CD8-positive, alpha-beta memory T cell (primary cell): ENCODE measurements around the gene AREL1. TPM values are rescaled to one million over a fixed set of nuclear protein-coding genes. Genes with fewer than 3 reads are reported as not detected.

Experiments used
- CTCF ChIA-PET: fragments of 350-600 bp; sonication (Branson Sonifier 250); formaldehyde crosslinking; loops from one replicate; lab custom pipeline; 2021; ENCODE audit warnings: antibody characterized with exemption; lab: Charles Lee
- POLR2A ChIA-PET: fragments of 350-600 bp; sonication (Branson Sonifier 250); formaldehyde crosslinking; loops from one replicate; lab custom pipeline; 2021; ENCODE audit warnings: antibody characterized with exemption; lab: Charles Lee
- DNase-seq, 5 donors: peaks; one replicate each; pipeline versions ENCODE4 v3.0.0 to v3.0.0-alpha.2; 2020 to 2022; ENCODE audit warnings: mixed read lengths in 1 of 5
- H3K27ac ChIP-seq: one replicate; pipeline ENCODE4 v1.7.0; 2013; ENCODE audit warnings: low read depth, mild to moderate bottlenecking, low read length, moderate library complexity
- H3K27me3 ChIP-seq: 2 replicates; pipeline ENCODE4 v1.7.0; 2013; ENCODE audit warnings: low read length, mild to moderate bottlenecking; ENCODE audit not compliant: insufficient read depth, poor library complexity, severe bottlenecking
- H3K36me3 ChIP-seq: 2 replicates; pipeline ENCODE4 v1.7.0; 2013; ENCODE audit warnings: mild to moderate bottlenecking, low read length, moderate library complexity; ENCODE audit not compliant: insufficient read depth
- H3K4me1 ChIP-seq: 2 replicates; pipeline ENCODE4 v1.7.0; 2013; ENCODE audit warnings: mild to moderate bottlenecking, low read length, moderate library complexity; ENCODE audit not compliant: insufficient read depth
- H3K4me3 ChIP-seq: 2 replicates; pipeline ENCODE4 v1.7.0; 2013; ENCODE audit warnings: mild to moderate bottlenecking, low read length
- H3K9me3 ChIP-seq: 2 replicates; pipeline ENCODE4 v1.7.0; 2013; ENCODE audit warnings: mild to moderate bottlenecking, low read length
- H3K27ac Mint-ChIP-seq, 8 donors: one replicate each; pipeline ENCODE4 v1.8.0; 2020 to 2021; ENCODE audit warnings: mixed read lengths in 8 of 8, mild to moderate bottlenecking in 6 of 8, inconsistent platforms in 3 of 8, moderate library complexity in 3 of 8
- H3K27me3 Mint-ChIP-seq, 2 donors: one replicate each; pipeline ENCODE4 v1.8.0; 2020 to 2021; ENCODE audit warnings: mixed read lengths in 2 of 2, mild to moderate bottlenecking in 1 of 2, moderate library complexity in 1 of 2
- H3K36me3 Mint-ChIP-seq, 3 donors: one replicate each; pipeline ENCODE4 v1.8.0; 2020 to 2021; ENCODE audit warnings: mixed read lengths in 3 of 3, inconsistent platforms in 1 of 3, mild to moderate bottlenecking in 1 of 3
- H3K4me1 Mint-ChIP-seq, 3 donors: one replicate each; pipeline ENCODE4 v1.8.0; 2020 to 2021; ENCODE audit warnings: mixed read lengths in 3 of 3, inconsistent platforms in 1 of 3, mild to moderate bottlenecking in 1 of 3
- H3K4me3 Mint-ChIP-seq, 7 donors: one replicate each; pipeline ENCODE4 v1.8.0; 2020 to 2021; ENCODE audit warnings: mixed read lengths in 7 of 7, mild to moderate bottlenecking in 6 of 7, moderate library complexity in 4 of 7, inconsistent platforms in 2 of 7
- H3K9me3 Mint-ChIP-seq, 5 donors: one replicate each; pipeline ENCODE4 v1.8.0; 2020 to 2022; ENCODE audit warnings: mixed read lengths in 5 of 5, mild to moderate bottlenecking in 3 of 5, moderate library complexity in 2 of 5, inconsistent platforms in 1 of 5
- polyA plus RNA-seq: library from polyadenylated mRNA; unstranded; fragments of 300-500 nt; fragmentation: Illumina TruSeq; gene quantifications from one replicate; pipeline ENCODE4 v1.2.3, GENCODE V29; 2021
- total RNA-seq, 2 experiments: library from RNA; stranded (reverse); gene quantifications; one replicate each; pipeline ENCODE4 v1.2.3, GENCODE V29; 2021

Gene AREL1
- total and polyA plus RNA-seq, 3 experiments from 2014 or later, result 28.6 to 37.7 (median 37.0) TPM

DNA sequence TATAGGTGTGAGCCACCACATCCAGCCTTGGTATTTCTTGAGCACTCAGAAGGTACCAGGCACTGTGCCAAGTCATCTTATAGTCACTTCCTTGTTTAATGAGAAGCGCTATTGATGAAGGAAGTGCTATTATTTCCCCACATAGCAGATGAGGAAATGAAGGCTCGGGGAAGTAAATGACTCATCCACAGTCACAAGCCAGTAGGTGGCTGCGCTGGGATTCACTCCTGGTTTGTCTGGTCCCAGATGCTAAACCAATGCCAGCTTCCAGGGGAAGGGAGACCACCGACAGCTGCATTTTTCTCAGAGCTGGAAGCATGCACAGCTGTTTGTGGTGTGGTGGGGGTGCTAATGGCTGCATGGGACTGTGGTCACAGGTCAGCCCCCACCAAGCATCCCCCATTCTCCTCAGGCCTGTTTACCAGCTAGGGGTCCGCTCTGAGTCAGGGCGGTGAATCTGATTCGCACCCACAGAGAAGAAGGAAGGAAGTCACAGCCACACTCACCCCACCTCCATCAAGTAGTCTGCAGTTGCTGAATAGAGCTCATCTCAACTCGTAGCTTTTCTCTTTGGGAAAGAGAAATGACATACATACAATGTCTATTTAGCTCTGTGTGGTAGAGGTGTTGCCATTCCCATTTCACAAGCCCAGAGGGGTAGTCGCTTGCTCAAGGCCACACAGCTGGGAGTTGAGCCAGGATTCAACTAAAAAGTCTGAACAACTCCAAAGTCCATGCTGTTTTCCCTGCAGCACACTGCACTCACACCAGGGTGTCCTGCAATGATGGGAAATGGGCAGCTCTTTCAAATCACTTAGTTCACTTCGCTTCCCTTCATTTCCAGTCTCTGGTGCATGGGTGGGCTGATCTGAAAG, 94.6 kb downstream of the AREL1 start:
- H3K4me3 ChIP-seq, result peak overlapping the region; percentile 47
- peaks cover 46% of the 10 kb centered on the region for H3K4me1 ChIP-seq
- H3K27me3 ChIP-seq, result no peaks in the 10 kb centered on the region
- Mint-ChIP-seq H3K4me1 (peaks cover 78 to 87% (median 79%) of the 10 kb centered on the region in 3 donors), H3K4me3 (peak overlapping the region; percentile 63 to 85 (median 78)), H3K27ac (peak overlapping the region; percentile 91 to 97 (median 94)), H3K36me3 (no peaks in the 10 kb centered on the region), H3K27me3 (peaks cover 0 to 13% of the 10 kb centered on the region in 2 donors), H3K9me3 (no peaks in the 10 kb centered on the region)
- H3K27ac ChIP-seq, result peak overlapping the region; percentile 32
- ChIA-PET CTCF (interaction anchor here (0.5 to 8.1 kb wide), 17 partner anchors 8 to 287 kb away, joined by 3 to 92 read pairs (median 4); partner anchors contain the start of genes LTBP2 and YLPM1), POLR2A (interaction anchor here (0.5 to 1.6 kb wide), 9 partner anchors 9 to 265 kb away, joined by 3 to 9 read pairs (median 4); partner anchors contain the start of genes AREL1, FCF1 and YLPM1)
- no peaks in the 10 kb centered on the region for H3K9me3 ChIP-seq
- no peaks in the 10 kb centered on the region for H3K36me3 ChIP-seq
- DNase-seq, result peak; percentile 60 to 92 (median 71)

DNA sequence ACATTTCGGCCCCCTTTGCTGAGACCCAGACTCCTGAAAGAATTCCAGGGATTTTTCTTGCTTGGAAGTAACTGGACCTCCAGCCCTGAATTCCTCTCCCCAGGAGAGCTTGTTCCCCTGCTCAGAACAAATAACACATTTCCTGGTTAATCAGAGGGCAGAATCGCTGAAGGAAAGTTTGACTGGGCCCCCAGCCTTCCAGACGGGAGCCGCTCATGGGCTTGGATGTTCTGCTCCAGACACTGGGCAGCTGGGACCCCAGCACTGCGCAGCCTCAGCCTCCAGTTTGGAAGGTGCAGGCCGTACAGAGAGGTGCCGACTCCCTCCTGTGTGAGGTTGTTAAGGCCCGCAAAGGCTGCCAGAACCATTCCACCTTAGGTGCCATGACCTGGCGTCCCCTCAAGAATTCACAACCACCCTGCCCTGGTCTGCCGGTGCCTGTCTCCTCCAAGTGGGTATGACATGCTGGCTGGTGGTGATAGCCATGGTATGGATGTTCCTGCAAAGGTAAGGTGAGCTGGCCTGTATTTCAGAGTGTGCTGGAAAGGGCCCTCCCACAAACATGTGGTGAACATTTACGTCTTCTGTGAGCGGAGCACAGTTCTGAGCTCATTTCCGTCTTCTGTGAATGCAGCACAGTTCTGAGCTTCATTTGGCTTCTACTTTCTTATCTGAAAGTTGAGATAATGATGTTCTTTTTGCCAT, 95.7 kb downstream of the AREL1 start:
- Histone ChIP-seq H3K4me1 (peaks cover 46% of the 10 kb centered on the region), H3K27me3 (no peaks in the 10 kb centered on the region), H3K36me3 (no peaks in the 10 kb centered on the region), H3K27ac (peak overlapping the region; percentile 32), H3K9me3 (no peaks in the 10 kb centered on the region), H3K4me3 (no peak overlapping the region)
- H3K4me1 Mint-ChIP-seq, result peaks cover 78 to 87% (median 79%) of the 10 kb centered on the region in 3 donors
- peak overlapping the region in 5 of 7 donors; percentile 63 to 85 (median 79) for H3K4me3 Mint-ChIP-seq
- H3K27ac Mint-ChIP-seq, result peak overlapping the region; percentile 91 to 97 (median 94)
- DNase-seq, result peak in 2 of 5 donors; percentile 5 to 37
- peaks cover 0 to 13% of the 10 kb centered on the region in 2 donors for H3K27me3 Mint-ChIP-seq
- ChIA-PET POLR2A (interaction anchor here (1.6 kb wide), 1 partner anchor 97 kb away, joined by 5 read pairs; the partner anchor contains the start of genes AREL1 and FCF1), CTCF (interaction anchor here (0.7 to 8.1 kb wide), 7 partner anchors 7 to 244 kb away, joined by 3 to 92 read pairs (median 6); partner anchors contain the start of gene LTBP2)
- H3K36me3 Mint-ChIP-seq, result no peaks in the 10 kb centered on the region
- H3K9me3 Mint-ChIP-seq, result no peaks in the 10 kb centered on the region

DNA sequence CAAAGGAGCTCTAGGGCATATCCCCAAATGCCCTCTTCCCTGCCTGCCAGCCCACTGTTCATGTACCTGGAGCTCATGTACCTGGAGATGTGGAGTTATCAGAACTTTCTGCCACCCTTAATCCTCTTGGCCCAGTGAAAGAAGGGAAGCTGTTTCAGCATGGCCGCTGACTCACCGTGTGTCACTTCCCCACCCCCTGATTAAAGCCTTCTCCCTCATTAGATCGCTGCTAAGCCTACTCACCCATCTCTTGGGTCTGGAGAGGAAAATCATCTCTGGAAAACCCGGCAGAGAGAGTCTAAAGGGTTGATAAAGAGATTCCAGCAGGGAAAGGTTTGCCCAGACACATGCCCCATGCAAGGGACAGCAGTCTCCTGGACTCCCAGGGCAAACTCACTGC, 96.4 kb downstream of the AREL1 start:
- Mint-ChIP-seq H3K27ac (peak overlapping the region in 4 of 8 donors; percentile 23 to 67 (median 56)), H3K36me3 (no peaks in the 10 kb centered on the region), H3K27me3 (peaks cover 0 to 11% of the 10 kb centered on the region in 2 donors), H3K4me3 (peak overlapping the region in 2 of 7 donors; percentile 42 to 57), H3K4me1 (peaks cover 73 to 81% (median 74%) of the 10 kb centered on the region in 3 donors), H3K9me3 (no peaks in the 10 kb centered on the region)
- H3K4me3 ChIP-seq, result no peak overlapping the region
- DNase-seq, result no peak
- ChIA-PET POLR2A (no interaction called here), CTCF (interaction anchor here (1.7 to 3.9 kb wide), 2 partner anchors 21 to 69 kb away, joined by 3 to 16 read pairs; no protein-coding TSS in a partner anchor)
- H3K27me3 ChIP-seq, result no peaks in the 10 kb centered on the region
- no peaks in the 10 kb centered on the region for H3K36me3 ChIP-seq
- H3K9me3 ChIP-seq, result no peaks in the 10 kb centered on the region
- H3K27ac ChIP-seq, result no peak overlapping the region
- H3K4me1 ChIP-seq, result peaks cover 45% of the 10 kb centered on the region

DNA sequence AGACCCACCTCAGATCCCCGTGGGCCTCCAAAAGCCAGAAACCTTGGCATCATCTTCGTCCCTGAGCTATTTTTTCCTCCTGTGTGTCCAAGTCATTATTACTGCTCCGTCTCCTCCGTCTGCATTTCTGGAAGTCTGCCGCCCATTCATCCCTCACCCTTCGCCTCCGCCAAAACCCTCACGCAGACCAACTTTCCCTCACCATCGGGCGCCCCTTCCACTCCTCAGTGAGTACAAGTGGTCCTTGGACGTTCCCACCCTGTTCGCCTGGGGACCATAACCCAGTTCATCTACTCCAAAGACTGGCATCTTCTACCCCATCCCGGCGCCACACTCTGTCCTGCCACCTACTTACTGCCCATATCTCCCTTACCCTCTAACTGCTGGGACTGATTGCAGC, 97.1 kb downstream of the AREL1 start:
- Histone ChIP-seq H3K27me3 (no peaks in the 10 kb centered on the region), H3K4me3 (no peak overlapping the region), H3K36me3 (no peaks in the 10 kb centered on the region), H3K9me3 (no peaks in the 10 kb centered on the region), H3K27ac (no peak overlapping the region), H3K4me1 (peaks cover 37% of the 10 kb centered on the region)
- Mint-ChIP-seq H3K27me3 (peaks cover 0 to 11% of the 10 kb centered on the region in 2 donors), H3K27ac (peak overlapping the region in 2 of 8 donors; percentile 43 to 58), H3K9me3 (no peaks in the 10 kb centered on the region), H3K4me1 (peaks cover 65 to 75% (median 66%) of the 10 kb centered on the region in 3 donors), H3K36me3 (no peaks in the 10 kb centered on the region), H3K4me3 (peak overlapping the region in 2 of 7 donors; percentile 2 to 57)
- CTCF ChIA-PET, result interaction anchor here (3.9 kb wide), 1 partner anchor 22 kb away, joined by 16 read pairs; no protein-coding TSS in a partner anchor
- DNase-seq, result no peak
- POLR2A ChIA-PET, result no interaction called here

DNA sequence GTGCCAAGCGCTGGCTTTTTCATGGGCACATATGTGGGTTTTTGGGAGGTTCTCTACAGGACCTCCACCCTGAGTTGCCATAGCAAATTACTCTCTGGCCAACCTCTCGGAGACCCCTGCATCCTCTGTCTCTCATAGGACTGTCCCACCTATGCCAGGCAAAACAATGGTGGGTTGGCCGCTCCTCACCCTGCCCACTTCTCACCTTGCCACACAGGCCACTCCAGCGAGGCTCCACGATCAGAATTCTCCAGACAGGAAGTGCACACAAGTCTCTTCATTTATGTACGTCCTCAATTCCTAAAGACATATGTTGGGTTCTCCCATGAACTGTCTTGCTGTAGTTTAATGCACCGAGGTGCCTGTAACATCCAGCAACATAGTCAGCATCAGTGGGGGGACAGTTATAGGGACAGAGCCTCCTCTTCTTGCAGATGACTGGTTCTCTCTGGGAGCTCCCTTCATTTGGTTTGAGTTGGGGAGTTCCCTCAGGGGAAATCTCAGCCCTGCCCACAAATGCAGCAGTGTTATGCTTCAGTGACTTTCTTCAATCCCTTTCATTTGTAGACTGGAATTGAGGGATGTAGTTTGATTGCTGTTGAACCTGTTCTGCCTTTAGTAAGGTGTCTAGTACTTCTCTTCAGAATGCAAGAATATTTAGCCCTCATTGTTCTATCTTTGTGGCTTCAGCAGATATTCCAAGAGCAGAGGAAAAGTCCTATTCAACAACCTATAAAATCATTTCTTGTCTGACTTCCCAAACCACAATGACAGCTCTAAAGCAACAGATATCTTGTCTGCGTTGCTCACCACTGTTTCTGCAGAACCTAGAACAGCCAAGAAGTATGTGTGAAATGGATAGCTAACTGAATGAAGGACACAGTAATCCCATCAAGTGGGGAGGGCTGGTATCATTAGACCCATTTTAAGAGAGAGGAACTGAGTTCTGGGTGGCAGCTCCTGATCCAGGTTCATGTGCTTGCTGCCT, 98.1 kb downstream of the AREL1 start:
- H3K4me1 Mint-ChIP-seq, result peaks cover 61 to 75% (median 62%) of the 10 kb centered on the region in 3 donors
- CTCF ChIA-PET, result no interaction called here

DNA sequence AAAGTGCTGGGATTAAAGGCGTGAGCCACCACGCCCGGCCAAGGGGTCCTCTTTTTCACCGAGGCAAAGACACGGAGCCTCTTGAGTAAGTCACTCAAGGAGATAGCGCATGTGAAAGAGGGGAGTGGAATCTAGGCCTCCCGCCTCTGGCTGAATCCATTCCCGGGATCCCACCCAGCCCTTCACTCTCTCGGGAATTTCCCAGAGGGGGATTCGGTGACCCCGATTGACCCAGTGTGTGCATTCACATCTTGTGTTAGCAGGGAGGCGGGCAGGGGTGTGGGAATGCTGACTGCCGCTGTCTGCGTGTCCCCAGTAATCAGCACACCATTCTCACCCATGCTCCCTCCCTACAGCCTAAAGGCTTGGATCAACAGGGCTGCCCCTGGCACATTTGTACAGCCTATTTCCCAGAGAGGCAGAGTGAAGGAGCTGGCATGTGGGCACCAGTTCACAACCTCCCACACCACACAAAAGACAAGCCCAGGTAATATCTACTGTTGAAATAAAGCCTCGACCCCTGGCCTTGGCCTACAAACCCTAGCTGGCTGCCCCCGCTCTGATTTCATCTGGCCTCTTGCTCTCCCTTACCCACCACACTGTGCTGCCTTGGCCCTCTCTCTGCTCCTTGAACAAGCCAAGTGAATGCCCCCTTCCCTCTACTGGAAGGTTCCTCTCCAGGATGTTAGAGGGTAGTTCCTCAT, 99.5 kb downstream of the AREL1 start:
- Histone ChIP-seq H3K27me3 (no peaks in the 10 kb centered on the region), H3K4me1 (peaks cover 19% of the 10 kb centered on the region), H3K4me3 (no peak overlapping the region), H3K36me3 (no peaks in the 10 kb centered on the region), H3K27ac (no peak overlapping the region), H3K9me3 (no peaks in the 10 kb centered on the region)
- Mint-ChIP-seq H3K4me1 (peaks cover 56 to 71% (median 58%) of the 10 kb centered on the region in 3 donors), H3K4me3 (peak overlapping the region; percentile 28 to 92 (median 66)), H3K36me3 (no peaks in the 10 kb centered on the region), H3K27me3 (peaks cover 0 to 11% of the 10 kb centered on the region in 2 donors), H3K9me3 (no peaks in the 10 kb centered on the region), H3K27ac (peak overlapping the region in 5 of 8 donors; percentile 30 to 74 (median 58))
- CTCF ChIA-PET, result interaction anchor here (0.6 to 6.4 kb wide), 22 partner anchors 8 to 227 kb away, joined by 3 to 92 read pairs (median 4); partner anchors contain the start of genes ISCA2, NPC2 and YLPM1
- DNase-seq, result no peak
- POLR2A ChIA-PET, result interaction anchor here (0.7 kb wide), 1 partner anchor 131 kb away, joined by 3 read pairs; no protein-coding TSS in a partner anchor

More for the DNA sequence above, 98.1 kb downstream of the AREL1 start:
- peaks cover 28% of the 10 kb centered on the region for H3K4me1 ChIP-seq
- POLR2A ChIA-PET, result interaction anchor here (0.6 kb wide), 1 partner anchor 214 kb away, joined by 3 read pairs; no protein-coding TSS in a partner anchor
- Mint-ChIP-seq H3K4me3 (peak overlapping the region in 5 of 7 donors; percentile 11 to 92 (median 61)), H3K27ac (peak overlapping the region in 5 of 8 donors; percentile 34 to 68 (median 39)), H3K27me3 (peaks cover 0 to 11% of the 10 kb centered on the region in 2 donors), H3K9me3 (no peaks in the 10 kb centered on the region), H3K36me3 (no peaks in the 10 kb centered on the region)
- no peak for DNase-seq
- H3K4me3 ChIP-seq, result no peak overlapping the region
- no peaks in the 10 kb centered on the region for H3K9me3 ChIP-seq
- no peak overlapping the region for H3K27ac ChIP-seq
- H3K27me3 ChIP-seq, result no peaks in the 10 kb centered on the region
- no peaks in the 10 kb centered on the region for H3K36me3 ChIP-seq
